RWPE2 (cell line): ENCODE results near the gene EYA4.

Experiments used
- ATAC-seq: fragments of 200-7000 bp; cut with Tn5 transposase; 3 replicates; pipeline ENCODE4 v1.9.1; 2021; ENCODE audit warnings: low read depth
- DNase-seq: peaks from one replicate; pipeline ENCODE4 v3.0.0-alpha.2; 2020; ENCODE audit warnings: low spot score
- H3K27ac ChIP-seq: fragments of 450-650 bp; 2 replicates; pipeline ENCODE4 v1.5.1; 2017; ENCODE audit warnings: mild to moderate bottlenecking; ENCODE audit not compliant: poor library complexity, severe bottlenecking
- H3K27me3 ChIP-seq: fragments of 250-450 bp; sonication (Bioruptor Pico); 2 replicates; pipeline ENCODE4 v1.5.1; 2021; ENCODE audit warnings: mild to moderate bottlenecking, moderate library complexity; ENCODE audit not compliant: insufficient read depth, poor library complexity, severe bottlenecking
- H3K36me3 ChIP-seq: fragments of 250-450 bp; sonication (Bioruptor Pico); 2 replicates; pipeline ENCODE4 v1.5.1; 2020; ENCODE audit warnings: low read depth, mild to moderate bottlenecking, moderate library complexity
- H3K4me1 ChIP-seq: fragments of 250-450 bp; sonication (Bioruptor Pico); 2 replicates; pipeline ENCODE4 v1.5.1; 2021; ENCODE audit warnings: mild to moderate bottlenecking, moderate library complexity; ENCODE audit not compliant: insufficient read depth, poor library complexity, severe bottlenecking
- H3K4me3 ChIP-seq: fragments of 250-450 bp; sonication (Bioruptor Pico); 2 replicates; pipeline ENCODE4 v1.5.1; 2021; ENCODE audit warnings: mild to moderate bottlenecking, moderate library complexity; ENCODE audit not compliant: severe bottlenecking
- H3K9me3 ChIP-seq: fragments of 250-450 bp; sonication (Bioruptor Pico); 2 replicates; pipeline ENCODE4 v1.5.1; 2021; ENCODE audit warnings: mild to moderate bottlenecking, moderate library complexity; ENCODE audit not compliant: severe bottlenecking
- TF ChIP-seq, protein P1 (sequence below): fragments of 450-650 bp; IDR thresholded peaks from one replicate; pipeline ENCODE4 v1.5.1; 2017; ENCODE audit warnings: mild to moderate bottlenecking, moderate library complexity; ENCODE audit not compliant: poor library complexity, severe bottlenecking

The EYA4 gene

GRCh38 chr6:133542056-133542821, 301.1 kb downstream of the EYA4 start:
- no peak overlapping the region for H3K4me3 ChIP-seq
- ATAC-seq (peak; percentile 56; the same call in 2 of the 3 replicates), DNase-seq (no peak)
- TF ChIP-seq, protein P1, sequence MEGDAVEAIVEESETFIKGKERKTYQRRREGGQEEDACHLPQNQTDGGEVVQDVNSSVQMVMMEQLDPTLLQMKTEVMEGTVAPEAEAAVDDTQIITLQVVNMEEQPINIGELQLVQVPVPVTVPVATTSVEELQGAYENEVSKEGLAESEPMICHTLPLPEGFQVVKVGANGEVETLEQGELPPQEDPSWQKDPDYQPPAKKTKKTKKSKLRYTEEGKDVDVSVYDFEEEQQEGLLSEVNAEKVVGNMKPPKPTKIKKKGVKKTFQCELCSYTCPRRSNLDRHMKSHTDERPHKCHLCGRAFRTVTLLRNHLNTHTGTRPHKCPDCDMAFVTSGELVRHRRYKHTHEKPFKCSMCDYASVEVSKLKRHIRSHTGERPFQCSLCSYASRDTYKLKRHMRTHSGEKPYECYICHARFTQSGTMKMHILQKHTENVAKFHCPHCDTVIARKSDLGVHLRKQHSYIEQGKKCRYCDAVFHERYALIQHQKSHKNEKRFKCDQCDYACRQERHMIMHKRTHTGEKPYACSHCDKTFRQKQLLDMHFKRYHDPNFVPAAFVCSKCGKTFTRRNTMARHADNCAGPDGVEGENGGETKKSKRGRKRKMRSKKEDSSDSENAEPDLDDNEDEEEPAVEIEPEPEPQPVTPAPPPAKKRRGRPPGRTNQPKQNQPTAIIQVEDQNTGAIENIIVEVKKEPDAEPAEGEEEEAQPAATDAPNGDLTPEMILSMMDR, result no peak
- peaks cover 2% of the 10 kb centered on the region for H3K27me3 ChIP-seq
- no peaks in the 10 kb centered on the region for H3K9me3 ChIP-seq
- H3K4me1 ChIP-seq, result peaks cover 4% of the 10 kb centered on the region
- no peaks in the 10 kb centered on the region for H3K36me3 ChIP-seq
- H3K27ac ChIP-seq, result no peak overlapping the region

GRCh38 chr6:133544419-133544818, 303.3 kb downstream of the EYA4 start:
- Histone ChIP-seq H3K27ac (no peak overlapping the region), H3K4me3 (no peak overlapping the region), H3K36me3 (no peaks in the 10 kb centered on the region), H3K9me3 (no peaks in the 10 kb centered on the region), H3K27me3 (no peaks in the 10 kb centered on the region), H3K4me1 (peaks cover 4% of the 10 kb centered on the region)
- TF ChIP-seq, protein P1, result no peak
- ATAC-seq (no peak), DNase-seq (no peak)

- no peaks in the 10 kb centered on the region for H3K36me3 ChIP-seq
- TF ChIP-seq, protein P1, result no peak
- ATAC-seq (no peak), DNase-seq (no peak)
- H3K9me3 ChIP-seq, result no peaks in the 10 kb centered on the region
- peaks cover 4% of the 10 kb centered on the region for H3K4me1 ChIP-seq
- no peaks in the 10 kb centered on the region for H3K27me3 ChIP-seq
- no peak overlapping the region for H3K4me3 ChIP-seq
- H3K27ac ChIP-seq, result no peak overlapping the region
Measured at GRCh38 chr6:133546098-133546497, 304.9 kb downstream of the EYA4 start.

DNA sequence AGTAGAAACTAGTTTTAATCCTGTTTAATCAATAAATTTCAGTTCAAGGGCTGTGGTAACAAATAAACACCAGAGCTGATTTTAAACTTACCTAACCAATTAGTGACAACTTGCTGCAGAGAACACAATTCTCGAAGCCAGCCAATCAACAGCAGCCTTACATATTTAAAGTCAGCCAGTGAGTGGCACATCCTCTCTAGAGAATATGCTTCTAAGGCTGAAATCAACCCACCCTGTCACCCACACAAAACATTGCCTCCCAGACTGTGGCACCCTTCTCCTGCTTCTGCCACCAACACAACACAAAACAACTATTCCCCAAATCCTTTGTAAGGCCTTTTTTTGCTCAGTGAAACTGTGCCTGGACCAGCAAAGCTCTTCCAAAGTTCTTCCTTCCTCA, 306.0 kb downstream of the EYA4 start:
- Histone ChIP-seq H3K4me1 (peaks cover 2% of the 10 kb centered on the region), H3K27me3 (no peaks in the 10 kb centered on the region), H3K36me3 (no peaks in the 10 kb centered on the region), H3K4me3 (no peak overlapping the region), H3K9me3 (no peaks in the 10 kb centered on the region), H3K27ac (no peak overlapping the region)
- no peak for DNase-seq
- ATAC-seq, result no peak
- TF ChIP-seq, protein P1, result no peak

DNA sequence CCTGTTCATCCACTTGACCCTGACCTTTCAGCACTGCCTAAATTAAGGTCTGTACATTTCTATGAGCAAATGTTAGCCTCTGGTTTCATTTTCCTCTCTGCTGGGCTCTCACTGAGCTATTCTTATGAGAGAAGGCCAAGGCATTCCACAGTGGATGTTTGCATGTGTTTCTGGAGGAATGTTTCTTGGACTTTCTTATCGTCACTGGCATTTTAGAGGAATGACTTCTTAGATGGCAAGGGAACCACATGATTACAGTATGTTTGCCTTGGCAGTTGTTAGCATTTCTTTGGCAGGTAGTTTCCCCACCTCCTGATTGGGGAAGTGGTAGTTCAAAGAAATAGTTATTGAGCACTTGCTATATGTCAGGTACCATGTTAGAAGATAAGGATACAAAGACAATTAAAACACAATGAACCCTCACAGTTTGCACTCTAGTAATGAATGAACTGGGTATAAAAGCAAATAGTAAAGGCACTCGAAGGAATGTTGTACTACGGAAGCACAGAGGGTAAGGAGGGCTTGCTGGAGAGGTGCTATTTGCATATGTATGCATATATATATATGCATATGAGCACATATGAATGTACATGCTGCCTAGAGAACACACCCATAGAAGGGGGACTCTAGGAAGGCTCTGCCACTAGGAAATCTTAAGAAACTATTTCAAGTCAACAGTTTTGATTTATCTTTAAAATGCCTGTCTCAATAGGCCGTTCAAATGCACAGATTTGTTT, 307.4 kb downstream of the EYA4 start:
- Histone ChIP-seq H3K4me1 (no peaks in the 10 kb centered on the region), H3K9me3 (no peaks in the 10 kb centered on the region), H3K27me3 (no peaks in the 10 kb centered on the region), H3K36me3 (no peaks in the 10 kb centered on the region), H3K4me3 (no peak overlapping the region), H3K27ac (no peak overlapping the region)
- TF ChIP-seq, protein P1, result no peak
- ATAC-seq, result no peak
- DNase-seq, result no peak
